ENCODE data around the gene FAM20C. TPM values are rescaled to one million over a fixed set of nuclear protein-coding genes. Genes with fewer than 3 reads are reported as not detected.

Gene FAM20C
- total RNA-seq, 1 experiment from 2014 or later, result 62.6 TPM

DNA sequence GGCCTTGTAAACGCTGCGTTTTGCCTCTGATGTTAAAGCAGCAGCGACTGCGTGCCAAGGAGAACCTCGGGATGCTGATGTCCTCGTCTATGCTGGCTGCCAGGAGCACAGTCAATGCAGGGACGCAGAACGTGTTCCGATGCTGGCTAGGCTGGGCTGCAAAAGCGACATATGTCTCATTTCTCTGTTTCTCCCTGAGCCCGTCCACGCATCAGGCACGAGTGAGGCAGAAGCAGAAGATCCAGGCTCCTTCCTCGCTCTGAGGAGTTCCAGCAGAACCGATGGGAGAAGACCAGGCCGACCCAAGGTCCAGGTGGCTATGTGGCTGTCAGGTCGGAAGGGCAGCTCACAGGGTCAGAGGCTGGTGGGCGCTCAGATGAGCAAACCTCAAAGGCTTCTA, 93.9 kb downstream of the FAM20C start:
- no peak overlapping the region for H2BK5ac ChIP-seq (ENCODE audit: insufficient read length, low read length)
- H3K56ac ChIP-seq (ENCODE audit: insufficient read length, low read depth, low read length), result no peak overlapping the region
- TF ChIP-seq, protein P1, sequence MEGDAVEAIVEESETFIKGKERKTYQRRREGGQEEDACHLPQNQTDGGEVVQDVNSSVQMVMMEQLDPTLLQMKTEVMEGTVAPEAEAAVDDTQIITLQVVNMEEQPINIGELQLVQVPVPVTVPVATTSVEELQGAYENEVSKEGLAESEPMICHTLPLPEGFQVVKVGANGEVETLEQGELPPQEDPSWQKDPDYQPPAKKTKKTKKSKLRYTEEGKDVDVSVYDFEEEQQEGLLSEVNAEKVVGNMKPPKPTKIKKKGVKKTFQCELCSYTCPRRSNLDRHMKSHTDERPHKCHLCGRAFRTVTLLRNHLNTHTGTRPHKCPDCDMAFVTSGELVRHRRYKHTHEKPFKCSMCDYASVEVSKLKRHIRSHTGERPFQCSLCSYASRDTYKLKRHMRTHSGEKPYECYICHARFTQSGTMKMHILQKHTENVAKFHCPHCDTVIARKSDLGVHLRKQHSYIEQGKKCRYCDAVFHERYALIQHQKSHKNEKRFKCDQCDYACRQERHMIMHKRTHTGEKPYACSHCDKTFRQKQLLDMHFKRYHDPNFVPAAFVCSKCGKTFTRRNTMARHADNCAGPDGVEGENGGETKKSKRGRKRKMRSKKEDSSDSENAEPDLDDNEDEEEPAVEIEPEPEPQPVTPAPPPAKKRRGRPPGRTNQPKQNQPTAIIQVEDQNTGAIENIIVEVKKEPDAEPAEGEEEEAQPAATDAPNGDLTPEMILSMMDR (conservative IDR thresholded peaks at IDR 0.05), result no peak
- peaks cover 8% of the 10 kb centered on the region for H3K23me2 ChIP-seq (ENCODE audit: insufficient read length, low read depth, low read length, poor library complexity, severe bottlenecking)
- no peaks in the 10 kb centered on the region for H3K9me3 ChIP-seq (ENCODE audit: control insufficient read depth, low read depth, low read length)
- H2BK20ac ChIP-seq (ENCODE audit: low read depth, low read length, poor library complexity, severe bottlenecking), result no peak overlapping the region
- H4K8ac ChIP-seq (replicated peaks; ENCODE audit: insufficient read length, low read depth, low read length), result no peak overlapping the region
- no peak overlapping the region for H3K4me3 Mint-ChIP-seq
- no peak overlapping the region; the same call in 1 of the 2 replicates for H3K14ac ChIP-seq (ENCODE audit: insufficient read depth, low read length)
- H3T11ph ChIP-seq (ENCODE audit: low read length), result no peak overlapping the region
- peaks cover 70% of the 10 kb centered on the region for H3K27me3 Mint-ChIP-seq (ENCODE audit: low read depth)
- no CpG with 5 or more reads among the region's 18 CpGs for WGBS (ENCODE audit: extremely low coverage, insufficient read length, low lambda C conversion rate)
- no peak overlapping the region for H3K27ac Mint-ChIP-seq
- DNase-seq, result no peak
- peaks cover 24% of the 10 kb centered on the region; the same call in 1 of the 2 replicates for H3K27me3 ChIP-seq (ENCODE audit: insufficient read depth, low read length)
- no peak overlapping the region for H2BK12ac ChIP-seq (ENCODE audit: insufficient read length, low read depth, low read length)
- no peak overlapping the region for H3K9ac ChIP-seq (ENCODE audit: extremely low read depth, insufficient read length, low read length)
- H2BK15ac ChIP-seq (ENCODE audit: low read depth, low read length), result no peak overlapping the region
- no peaks in the 10 kb centered on the region for H3K79me2 ChIP-seq (ENCODE audit: insufficient read depth, low read length)
- H3K27ac ChIP-seq (ENCODE audit: insufficient read length, low read depth, low read length), result no peak overlapping the region
- no peaks in the 10 kb centered on the region for H3K4me1 Mint-ChIP-seq
- H3K4ac ChIP-seq (ENCODE audit: low read depth, low read length), result no peak overlapping the region
- no peak overlapping the region for H2BK120ac ChIP-seq (ENCODE audit: low read depth, low read length, poor library complexity, severe bottlenecking)
- H2AFZ ChIP-seq (ENCODE audit: low read length), result no peak overlapping the region
- peaks cover 0 to 2% (median 0%) of the 10 kb centered on the region in 3 experiments; a peak in 3 of 7 replicates for H3K36me3 Mint-ChIP-seq (ENCODE audit: insufficient read depth in 1 of 3, low read depth in 3 of 3)
- no peak overlapping the region for H4K5ac ChIP-seq (ENCODE audit: insufficient read length, low read depth, low read length)
- peaks cover 10 to 38% of the 10 kb centered on the region in 2 experiments for H3K9me3 Mint-ChIP-seq
- H3K4me2 ChIP-seq (ENCODE audit: insufficient read depth, insufficient read length, low read length), result no peak overlapping the region
- H3K18ac ChIP-seq (ENCODE audit: insufficient read length, low read depth, low read length), result no peak overlapping the region
- H2AK5ac ChIP-seq (ENCODE audit: insufficient read length, low read length), result no peak overlapping the region
- no peaks in the 10 kb centered on the region for H4K20me1 ChIP-seq (ENCODE audit: control insufficient read depth, insufficient read depth, insufficient read length)
- H4K91ac ChIP-seq (ENCODE audit: insufficient read length, low read depth, low read length), result no peak overlapping the region
- H3K4me1 ChIP-seq (ENCODE audit: insufficient read depth, low read length), result no peaks in the 10 kb centered on the region
- H3K23ac ChIP-seq (ENCODE audit: insufficient read length, low read depth, low read length), result peak overlapping the region; percentile 84
- H3K79me1 ChIP-seq (ENCODE audit: insufficient read depth, low read depth, low read length, poor library complexity, severe bottlenecking), result no peaks in the 10 kb centered on the region
